HG03571 (cell line): ENCODE data around the gene FTO.

Experiments
- ATAC-seq: cut with Tn5 transposase; IDR thresholded peaks from one replicate; pipeline ENCODE4 v1.9.1; 2021; ENCODE audit not compliant: unreplicated experiment

The FTO gene

DNA sequence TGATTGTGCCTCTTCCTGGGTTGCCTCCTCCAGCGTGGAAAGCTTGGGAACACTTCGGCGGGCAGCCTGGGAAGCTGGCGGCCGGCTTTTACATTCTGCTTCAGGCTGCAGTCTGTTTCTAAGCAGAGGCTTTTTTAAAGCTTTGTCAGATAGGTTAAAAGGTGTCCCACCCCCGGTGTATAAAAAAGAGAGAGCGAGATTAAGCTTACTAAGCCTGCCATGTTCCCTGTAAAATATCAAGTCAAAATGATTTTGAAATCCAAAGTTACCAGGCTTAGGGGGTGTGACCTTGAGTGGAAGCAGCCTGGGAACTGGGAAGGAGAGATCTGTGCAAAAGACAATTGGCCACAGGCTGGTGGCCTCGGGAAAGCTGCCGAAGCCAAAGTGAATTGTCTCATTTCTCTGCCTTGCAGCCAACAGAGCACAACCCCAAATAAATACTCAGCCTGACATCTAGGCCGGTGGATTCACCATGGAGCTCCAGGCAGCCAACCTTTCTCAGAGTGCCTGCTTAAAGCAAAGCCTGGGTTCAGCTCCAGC is 254.5 kb downstream of the FTO start:
- ATAC-seq: no peak

DNA sequence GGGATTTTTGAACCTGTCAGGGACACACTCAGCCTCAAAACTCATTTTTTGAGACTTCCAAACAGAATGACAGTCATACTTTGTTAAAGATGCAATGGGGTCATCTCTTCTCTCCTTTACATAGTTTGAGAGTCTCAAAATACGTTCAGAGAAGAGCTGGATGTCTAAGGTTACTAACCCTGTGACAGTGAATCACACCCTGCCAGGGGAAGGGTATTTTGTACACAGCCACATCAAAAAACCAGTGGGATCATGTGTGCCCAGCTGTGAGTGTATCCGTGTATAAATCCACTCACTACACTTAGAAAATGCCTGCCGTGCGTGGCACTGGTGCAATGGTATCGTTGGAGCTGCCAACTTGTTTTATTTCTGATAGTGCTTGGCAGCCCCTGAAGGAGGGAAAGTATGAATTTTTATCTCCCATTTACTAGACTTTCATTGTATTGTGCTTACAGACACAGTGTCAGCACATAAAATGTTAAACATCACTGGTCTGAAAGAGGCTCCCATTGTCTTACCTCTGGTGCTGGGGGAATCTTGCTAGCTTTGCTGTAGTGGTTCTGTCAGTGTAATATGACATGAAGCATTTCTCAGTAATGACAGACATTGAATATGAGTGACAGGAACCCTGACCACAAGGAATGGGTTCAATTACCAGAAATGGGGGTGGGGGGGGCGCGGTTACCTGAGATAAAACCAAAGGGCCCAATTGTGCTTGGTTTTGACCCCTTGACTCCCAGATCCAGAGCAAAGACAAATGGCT is 256.3 kb downstream of the FTO start:
- no peak for ATAC-seq

DNA sequence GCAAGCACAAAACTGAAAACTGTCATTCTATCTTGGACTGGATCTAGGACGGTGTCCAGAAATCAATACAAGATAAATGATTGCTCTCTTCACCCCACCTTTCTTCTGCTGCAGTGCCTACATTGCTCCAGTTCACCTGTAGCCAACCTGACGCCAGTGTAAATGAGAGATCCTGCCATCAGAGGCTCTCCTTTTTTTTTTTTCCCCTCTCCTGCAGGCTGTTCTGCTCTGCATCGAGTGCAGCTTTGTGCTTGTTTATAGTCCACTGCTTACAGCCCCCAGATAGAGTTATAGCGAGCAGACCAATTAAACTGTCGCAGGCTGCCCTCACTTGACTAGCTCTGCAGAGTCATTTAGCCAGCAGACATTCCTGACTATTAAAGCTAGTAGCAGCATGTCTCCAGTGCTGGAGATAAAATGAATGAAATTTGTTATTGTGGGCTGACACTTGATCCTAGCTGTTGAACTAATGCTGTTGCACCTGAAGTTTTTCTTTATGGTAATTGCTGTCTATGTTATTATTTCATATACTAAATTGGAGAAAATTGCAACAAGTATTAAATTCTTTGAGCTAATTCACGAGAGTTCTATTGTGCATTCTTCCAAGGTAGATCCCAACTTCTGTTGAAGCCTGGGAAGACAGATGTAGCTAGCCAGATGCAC is 257.1 kb downstream of the FTO start:
- ATAC-seq: no peak

DNA sequence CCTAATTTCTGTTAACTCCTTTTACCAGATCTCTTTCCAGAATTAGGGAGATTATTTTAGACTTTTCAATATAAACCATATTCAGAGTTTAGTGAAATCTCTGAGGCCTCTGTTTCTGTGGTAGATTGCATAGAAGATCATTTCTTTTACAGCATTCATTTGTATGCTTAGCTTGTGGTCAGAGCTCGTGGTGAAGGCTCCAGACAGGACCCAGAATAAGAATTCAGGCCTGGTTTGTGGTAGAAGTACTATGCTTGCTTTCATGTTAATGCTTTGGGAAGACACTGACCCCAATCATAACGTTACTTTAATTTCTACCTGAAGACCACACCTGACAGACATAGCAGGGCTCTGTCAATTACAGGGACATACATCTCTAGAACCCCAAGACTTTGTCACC is 258.1 kb downstream of the FTO start:
- no peak for ATAC-seq

DNA sequence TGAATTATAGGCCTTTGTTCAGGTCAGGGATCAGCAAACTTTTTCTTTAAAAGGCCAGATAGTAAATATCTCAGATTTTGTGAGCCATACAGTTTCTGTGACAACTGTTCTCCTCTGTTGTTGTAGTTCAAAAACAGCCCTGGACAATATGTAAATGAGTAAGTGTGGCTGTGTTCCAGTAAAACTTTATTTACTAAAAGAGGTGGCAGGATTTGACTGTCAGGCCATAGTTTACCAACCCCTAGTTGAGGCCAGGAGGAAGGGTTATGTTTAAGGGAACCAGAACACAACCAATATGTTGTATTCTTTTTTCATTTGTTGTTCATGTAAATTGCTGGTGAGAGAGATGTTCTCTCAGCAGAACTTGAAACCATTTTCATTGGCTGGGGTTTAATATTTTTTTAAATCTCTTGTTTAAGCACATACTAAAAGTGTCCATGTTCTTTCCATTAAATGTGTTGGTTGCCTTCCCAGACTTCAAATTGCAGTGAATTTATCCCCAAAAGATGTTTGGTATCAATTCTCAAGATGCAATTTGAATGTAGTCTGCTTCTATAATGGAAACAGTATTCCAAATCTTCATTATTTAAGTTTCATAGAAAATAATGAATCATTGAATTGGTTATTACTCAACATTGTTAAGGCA is 260.3 kb downstream of the FTO start:
- ATAC-seq: no peak

DNA sequence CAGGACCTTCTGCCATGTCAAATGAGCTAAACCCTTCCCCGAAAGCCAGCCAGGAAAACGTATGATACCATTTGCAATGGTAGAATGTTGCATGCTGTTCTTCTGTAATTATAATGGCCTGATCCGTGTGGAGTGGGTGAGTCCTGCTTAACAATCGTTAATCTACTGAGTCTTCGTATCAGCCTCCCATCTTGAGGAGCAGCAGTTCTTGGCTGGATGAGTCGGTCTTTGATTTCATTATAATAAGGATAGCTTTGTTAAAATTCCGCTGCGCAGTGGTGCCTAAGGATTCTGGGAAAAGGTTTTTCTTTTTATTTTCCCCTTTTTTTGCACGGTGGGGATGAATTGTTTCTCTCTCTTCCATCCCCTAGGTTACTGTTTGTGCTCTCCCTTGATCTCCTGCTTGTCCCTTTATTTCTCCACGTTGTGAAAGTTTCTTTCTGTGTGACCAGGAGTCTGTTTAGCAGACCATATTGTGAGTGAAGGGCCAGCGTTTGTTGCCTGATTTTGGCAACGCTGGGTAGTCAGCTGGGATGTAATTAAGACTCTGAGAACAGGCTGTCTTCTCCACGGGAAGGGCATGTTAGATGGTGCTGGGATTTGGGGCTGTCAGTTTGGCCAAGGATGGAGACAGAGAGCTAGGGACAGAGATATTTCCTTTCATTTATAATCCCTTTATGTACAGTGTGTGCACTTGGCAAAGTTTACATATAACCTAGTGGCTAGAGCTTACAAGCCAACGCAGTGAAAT is 263.0 kb downstream of the FTO start:
- no peak for ATAC-seq

DNA sequence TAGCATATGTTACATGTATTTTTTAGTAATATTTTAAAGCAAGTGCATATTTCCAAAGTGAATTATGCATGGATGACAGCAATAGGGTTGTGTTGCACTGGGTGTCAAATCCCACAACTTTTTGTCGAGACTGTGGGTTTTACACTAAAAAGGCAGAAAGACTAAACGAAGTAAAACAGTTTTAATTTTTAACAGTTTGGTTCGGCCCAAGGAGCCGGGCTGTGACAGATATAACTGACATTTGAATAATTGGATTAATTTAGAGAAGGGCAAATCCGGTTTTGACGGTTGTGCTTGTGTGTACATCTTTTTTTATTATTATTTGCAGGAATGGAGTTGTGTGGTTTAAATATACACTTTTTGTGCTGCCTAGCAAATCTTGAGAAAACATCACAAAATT is 263.6 kb downstream of the FTO start:
- no peak for ATAC-seq

DNA sequence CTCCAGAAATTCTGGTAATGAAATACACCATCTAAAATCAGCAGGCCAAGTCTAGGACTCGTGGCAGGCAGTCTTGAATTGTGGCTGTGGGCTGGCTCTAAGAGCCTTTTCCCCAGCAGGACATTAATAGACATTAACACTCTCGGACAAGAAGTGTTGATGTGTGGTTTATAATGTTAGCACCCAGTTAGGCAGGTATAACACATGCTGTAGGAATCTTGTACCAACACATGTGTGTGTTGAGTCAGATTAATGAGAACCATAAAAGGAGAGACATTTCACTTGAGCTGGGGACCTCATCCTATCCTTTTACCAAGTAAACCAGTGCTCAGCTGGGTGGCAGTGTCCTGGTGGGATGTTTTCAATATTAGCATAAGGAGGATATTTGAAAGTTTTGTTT is 264.5 kb downstream of the FTO start:
- ATAC-seq: no peak

DNA sequence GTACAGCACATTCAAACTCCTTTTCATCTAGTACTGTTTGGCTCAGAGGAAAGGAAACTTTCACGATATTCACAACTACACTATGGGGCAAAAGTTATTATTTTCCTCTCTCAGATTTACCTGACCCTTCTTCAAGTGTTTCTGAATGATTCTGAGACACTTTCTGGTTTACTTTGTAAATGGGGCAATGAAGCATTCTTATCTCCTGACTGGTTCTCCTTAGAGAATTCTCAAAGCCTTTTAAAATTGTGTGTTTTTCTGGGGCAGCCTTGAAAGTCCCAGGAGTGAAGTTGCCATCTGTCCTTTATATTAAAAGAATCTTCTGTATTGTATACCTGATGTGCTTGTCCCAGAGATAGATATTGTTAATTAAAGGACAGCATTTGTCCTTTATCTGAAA is 264.9 kb downstream of the FTO start:
- ATAC-seq: no peak

DNA sequence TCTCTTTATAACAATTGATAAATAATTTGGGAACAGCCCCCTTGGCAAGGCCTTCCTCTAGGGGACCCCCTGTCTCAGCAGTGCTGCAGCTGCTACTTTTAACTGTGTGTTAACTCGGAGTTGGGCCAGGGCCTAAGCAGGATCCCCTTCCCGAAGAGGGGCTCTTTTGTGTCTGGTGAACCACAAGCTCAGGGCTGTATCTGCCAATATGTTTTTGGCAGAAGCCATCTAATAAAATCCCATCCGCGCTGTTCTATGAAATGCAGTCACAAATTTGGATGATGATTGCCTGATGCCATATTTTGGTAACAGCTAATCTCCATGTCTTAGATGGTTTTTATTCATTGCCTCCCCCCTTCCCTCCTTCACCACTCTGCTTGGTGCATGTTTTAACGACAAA is 267.7 kb downstream of the FTO start:
- ATAC-seq: no peak

DNA sequence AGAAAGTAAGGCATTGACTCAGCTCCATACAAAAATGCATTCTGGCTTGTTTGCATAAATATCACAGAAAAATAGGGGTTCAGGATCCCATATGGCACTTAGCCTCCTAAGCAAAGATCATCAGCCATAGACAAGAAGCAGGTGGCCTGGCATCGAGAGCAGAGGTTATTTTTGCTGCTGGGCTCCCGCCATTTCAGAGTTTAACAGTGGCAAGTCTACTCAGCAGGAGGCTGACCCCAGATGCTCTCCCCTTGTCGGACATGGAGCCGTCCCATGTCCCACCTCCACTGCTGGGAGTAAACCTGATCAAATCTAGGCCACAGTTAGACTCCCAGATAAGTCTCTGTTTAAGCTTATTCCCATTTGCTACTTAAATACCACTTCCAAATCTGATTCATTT is 269.1 kb downstream of the FTO start:
- no peak for ATAC-seq

DNA sequence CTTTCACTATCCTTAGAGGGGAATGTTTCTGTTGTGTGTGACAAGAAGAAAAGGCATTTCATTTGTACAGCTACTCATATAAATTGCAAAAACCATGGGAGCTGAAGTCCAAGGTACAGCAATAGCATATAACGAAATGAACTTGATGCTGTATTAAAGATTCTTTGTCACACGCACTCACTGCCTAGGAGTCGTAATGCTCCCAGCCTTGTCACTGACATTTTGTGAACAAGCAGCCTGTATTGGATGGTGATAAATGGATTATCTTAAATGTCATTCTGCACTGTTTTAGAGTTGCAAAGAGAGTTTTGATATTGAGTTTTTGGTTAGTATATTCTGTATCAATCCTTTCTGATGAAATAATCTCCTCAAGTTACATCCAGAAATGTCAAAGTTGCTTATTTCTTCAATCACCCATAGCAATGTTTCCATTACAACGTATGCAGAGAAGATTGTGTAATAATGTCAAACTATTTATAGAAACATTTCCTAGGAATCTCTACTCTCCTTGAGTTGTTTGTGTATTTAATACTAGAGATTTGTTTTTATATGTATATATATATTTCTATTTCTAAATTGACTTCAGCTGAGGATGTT is 270.6 kb downstream of the FTO start:
- no peak for ATAC-seq

DNA sequence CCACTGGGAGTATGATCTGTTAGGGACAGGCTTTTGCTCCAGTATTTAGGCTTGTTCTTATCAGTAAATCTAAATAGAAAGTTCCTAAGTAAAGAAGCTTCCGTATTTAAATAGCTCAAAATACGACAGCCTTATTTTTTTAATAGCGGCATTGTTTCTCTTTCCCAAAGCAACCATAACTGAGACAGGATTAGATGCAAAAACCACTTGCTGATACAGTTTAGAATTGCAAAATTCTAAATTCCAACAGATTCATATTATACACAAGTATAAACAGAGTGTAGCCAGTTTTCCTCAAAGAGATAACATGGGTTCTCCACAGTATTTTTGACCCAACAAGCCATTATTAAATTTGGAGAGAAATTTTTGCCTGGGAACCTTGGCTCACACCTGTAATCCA is 276.7 kb downstream of the FTO start:
- no peak for ATAC-seq

DNA sequence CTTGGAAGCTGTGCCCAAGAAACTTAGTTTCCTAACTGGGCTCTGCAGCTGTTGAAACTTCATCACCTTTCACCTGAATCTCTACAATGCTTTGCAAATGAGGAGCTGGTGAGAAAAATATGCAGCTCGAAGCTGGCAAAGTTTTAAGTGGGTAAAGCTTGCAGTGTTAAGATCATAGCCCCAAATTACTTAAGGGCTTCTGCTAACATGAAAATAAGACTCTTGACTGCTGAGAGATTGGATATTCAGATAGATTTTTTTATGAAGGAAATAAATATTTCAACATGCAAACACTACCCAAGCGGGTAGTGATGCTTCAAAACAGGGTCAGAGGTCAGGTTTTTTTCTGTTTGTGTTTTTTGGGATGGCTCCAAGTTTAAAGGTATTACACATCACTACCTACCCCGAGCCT is 278.7 kb downstream of the FTO start:
- ATAC-seq: no peak

DNA sequence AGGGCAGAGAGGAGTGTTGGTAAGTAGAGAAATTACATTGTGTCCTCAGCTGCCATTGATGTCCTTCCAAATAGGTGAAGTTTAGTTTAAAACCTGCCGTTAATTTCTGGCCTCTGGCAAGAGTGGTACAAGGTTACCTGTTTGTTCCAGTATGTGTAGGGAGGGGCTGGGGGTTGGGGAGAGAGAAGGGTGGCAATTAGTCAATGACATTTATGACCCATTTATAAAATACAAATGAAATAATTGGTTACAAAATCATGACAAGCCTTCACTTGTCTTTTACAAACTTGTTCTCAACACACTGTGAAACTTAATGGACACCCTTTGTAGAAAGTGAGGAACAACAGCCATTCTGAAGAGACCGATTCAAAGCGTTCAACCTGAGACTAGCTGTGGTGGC is 281.0 kb downstream of the FTO start:
- no peak for ATAC-seq

DNA sequence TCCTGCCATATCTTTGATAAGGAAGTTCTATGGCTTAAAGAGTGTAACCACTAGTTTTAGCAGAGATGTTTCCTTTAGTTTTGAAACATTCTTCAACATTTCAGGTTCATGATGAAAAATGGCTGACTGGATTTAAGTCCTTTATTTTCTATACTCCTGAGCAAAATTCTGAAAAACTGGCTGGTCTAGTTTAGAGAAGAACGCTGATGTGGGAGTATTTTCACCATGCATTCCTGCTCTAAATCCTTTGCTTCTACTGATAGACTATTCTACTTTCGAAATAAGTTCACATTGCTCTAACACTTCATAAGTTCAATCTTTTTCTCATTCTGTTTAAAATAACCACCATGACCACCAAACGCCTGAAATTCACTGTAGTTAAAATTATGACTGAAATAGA is 281.9 kb downstream of the FTO start:
- no peak for ATAC-seq

DNA sequence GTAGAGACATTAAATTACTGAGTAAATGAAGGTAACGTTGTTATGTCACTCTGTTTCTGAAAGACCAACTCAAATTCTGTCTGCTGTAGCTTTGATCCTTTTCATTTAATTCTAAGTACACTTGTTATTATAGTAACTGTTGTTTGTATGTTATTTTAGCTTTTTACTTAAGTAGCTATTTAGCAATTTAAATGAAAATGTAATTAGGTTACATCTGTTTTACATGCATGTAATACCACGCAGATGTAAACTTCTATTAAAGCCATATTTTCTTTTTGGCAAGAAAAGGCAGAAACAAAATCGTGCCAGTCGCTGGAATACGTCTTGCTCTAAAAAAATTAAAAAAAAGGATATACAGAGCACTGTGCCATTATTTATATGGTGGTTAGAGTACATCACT is 282.8 kb downstream of the FTO start:
- no peak for ATAC-seq

DNA sequence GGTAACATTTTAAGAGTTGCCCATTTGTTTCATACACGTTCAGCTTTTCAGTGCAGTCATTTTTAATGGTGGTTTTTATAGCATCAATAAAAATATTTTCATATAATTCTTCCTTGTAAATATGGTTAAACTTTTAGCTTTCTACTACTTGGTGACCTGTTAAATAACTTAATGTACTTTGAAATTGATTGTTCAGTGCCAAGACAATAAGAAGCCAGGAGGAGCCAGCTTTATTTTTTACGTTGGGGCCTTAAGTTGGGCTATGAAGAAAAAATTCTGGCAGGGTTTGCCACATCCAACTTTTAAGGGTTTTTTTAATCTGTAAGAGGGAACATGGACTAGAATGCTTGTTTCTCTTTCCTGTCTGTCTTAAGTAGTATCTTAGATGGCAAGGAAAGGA is 284.2 kb downstream of the FTO start:
- ATAC-seq: no peak

DNA sequence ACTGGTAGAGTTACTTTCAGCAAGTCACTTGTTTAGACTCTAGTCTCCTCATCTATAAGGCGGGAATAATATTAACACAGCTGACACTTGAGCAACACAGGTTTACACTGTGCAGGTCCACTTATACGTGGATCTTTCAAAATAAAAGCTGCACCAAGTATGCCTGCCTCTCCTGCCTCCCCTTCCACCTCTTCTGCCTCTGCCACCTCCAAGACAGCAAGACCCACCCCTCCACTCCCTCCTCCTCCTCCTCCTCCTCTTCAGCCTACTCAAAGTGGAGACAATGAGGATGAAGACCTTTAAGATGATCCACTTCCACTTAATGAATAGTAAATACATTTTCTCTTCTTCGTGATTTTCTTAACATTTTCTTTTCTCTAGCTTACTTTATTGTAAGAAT is 285.6 kb downstream of the FTO start:
- no peak for ATAC-seq

DNA sequence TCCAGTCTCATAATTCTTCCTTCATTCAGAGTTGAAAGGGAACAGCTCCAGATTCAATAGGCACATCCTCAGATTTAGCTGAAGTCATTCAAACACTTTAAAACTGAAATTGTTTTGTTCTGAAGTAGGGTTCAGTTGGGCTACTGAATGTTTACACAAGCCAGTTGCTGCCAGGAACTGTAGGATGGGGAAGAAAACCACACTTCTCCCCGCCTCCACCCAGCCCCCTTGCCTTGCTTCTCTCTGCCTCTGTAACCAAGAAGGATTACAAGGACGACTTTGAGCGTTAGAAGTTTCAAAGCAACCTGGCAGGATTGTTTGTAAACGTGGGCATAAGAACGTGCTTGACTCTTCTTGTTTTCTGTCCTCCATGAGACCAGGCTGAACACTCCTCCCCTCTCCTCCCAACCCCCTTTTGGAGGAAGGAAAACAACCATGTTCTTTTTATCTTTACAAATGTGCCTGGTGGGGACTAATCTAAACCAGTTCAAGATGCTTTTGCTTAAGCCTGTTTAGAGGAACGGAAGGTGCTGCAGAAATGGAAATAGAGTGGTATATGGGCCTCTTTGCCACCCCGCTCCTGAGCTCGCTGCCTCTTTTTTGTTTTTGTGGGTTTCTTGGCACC is 287.9 kb downstream of the FTO start:
- ATAC-seq: no peak

DNA sequence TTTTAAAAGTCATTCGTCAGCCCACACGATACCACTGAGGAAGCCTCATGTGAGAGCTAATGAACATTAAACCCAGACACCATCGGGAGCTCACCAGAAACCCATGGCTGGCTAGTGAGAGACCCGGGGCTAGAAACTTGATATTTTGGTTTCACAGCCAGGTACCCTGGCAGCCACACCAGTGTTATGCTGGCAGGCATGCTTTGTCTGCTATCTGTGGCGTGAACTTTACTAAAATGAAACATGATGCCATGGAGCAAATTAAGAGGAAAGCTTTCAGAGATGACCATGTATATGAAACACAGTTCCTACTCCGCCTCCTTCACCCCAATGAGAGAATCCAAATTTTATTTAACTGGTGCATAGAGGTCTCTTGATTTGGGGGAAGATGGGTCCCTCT is 291.4 kb downstream of the FTO start:
- ATAC-seq: no peak
